HG03095 (cell line): ENCODE measurements around the gene STX1A.
"Not testable (repeated sequence)": the region's sequence is repeated elsewhere in the genome, so short reads cannot be mapped to it uniquely, and the experiment has no call there.

ENCODE experiments used
- ATAC-seq: cut with Tn5 transposase; IDR thresholded peaks from one replicate; pipeline ENCODE4 v1.9.1; 2021; ENCODE audit warnings: moderate library complexity; ENCODE audit not compliant: unreplicated experiment

Gene STX1A

DNA sequence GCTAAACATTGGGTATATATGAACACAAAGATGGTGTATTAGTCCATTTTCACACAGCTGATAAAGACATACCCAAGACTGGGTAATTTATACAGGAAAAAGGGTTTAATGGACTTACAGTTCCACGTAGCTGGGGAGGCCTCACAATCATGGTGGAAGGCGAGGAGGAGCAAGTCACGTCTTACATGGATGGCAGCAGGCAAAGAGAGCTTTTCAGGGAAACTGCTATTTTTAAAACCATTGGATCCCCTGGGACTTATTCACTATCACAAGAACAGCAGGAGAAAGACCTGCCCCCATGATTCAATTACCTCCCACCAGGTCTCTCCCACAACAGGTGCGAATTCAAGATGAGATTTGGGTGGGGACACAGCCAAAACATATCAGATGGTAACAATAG, 64.2 kb downstream of the STX1A start:
- ATAC-seq: not testable (repeated sequence)

DNA sequence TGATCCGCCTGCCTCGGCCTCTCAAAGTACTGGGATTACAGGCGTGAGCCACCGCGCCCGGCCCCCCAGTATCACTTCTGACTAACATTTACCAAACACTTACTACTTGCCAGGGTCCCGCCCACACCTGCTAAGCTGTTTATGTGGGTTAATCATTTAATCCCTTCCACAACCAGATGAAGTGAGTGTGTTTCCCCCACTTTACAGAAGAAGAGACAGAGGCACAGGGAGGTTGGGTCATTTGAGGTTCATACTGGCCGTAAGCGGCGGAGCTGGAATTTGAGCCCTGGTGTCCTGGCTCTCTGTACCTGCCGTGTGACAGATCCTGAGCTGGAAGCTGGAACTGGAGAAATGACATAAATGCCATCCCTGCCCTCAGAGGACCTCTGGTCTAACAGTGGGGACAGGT, 66.9 kb downstream of the STX1A start:
- no peak for ATAC-seq

DNA sequence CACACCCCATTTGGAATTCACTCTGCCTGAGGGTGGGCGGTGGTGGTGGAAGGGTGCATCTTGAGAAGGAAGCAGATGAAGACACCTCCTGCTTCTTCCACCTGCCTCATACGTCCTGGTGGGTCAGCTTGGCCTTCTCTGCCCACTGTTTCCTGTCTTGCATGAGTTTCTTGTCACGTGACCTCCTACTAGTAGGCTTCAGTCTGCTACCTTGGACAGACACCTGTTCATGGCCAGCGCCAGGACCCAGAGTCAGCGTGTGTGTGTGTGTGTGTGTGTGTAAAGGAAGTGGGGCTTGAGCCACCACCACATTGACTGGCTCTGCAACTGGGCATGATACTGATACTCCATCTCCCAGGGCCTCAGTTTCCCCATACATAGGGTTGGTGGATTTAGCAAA, 68.9 kb downstream of the STX1A start:
- no peak for ATAC-seq

DNA sequence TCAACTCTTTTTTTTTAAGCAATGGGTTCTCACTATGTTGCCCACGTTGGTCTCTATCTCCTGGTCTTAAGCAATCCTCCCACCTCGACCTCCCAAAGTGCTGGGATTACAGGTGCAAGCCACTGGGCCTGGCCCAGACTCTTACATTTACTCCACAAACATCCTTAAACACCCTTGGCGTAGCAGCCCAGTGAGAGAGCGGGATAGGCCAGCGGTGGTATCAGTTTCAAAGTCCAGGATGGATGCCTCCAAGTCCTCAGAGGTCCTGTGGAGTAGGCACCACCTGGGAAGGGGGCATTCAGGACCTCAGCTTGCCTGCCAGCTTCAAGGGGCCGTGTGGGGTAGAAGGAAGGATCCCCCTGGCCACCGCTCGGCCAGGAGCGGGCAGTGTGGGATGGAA, 69.9 kb downstream of the STX1A start:
- ATAC-seq: no peak
